Ascending aorta (tissue), 2 donors: ENCODE data around the gene STIM1. TPM values are rescaled to one million over a fixed set of nuclear protein-coding genes. Genes with fewer than 3 reads are reported as not detected.
"Not testable (repeated sequence)": the region's sequence is repeated elsewhere in the genome, so short reads cannot be mapped to it uniquely, and the experiment has no call there.

ENCODE experiments used
- DNase-seq, 2 donors: peaks; one replicate each; pipeline ENCODE4 v3.0.0-alpha.2; 2019; ENCODE audit warnings: low spot score in 2 of 2
- H3K27ac ChIP-seq, 2 donors: fragments of 200-600 bp; sonication (generic); one replicate each; pipeline ENCODE4 v1.5.1; 2016 to 2017; ENCODE audit warnings: mild to moderate bottlenecking in 1 of 2
- H3K27me3 ChIP-seq: fragments of 200-600 bp; sonication (generic); one replicate; pipeline ENCODE4 v1.5.1; 2017
- H3K36me3 ChIP-seq, 2 donors: fragments of 200-600 bp; sonication (generic); one replicate each; pipeline ENCODE4 v1.5.1; 2016
- H3K4me1 ChIP-seq, 2 donors: fragments of 200-600 bp; sonication (generic); one replicate each; pipeline ENCODE4 v1.5.1; 2016 to 2017; ENCODE audit warnings: mild to moderate bottlenecking in 1 of 2
- H3K4me3 ChIP-seq, 2 donors: fragments of 200-600 bp; sonication (generic); one replicate each; pipeline ENCODE4 v1.5.1; 2016 to 2017; ENCODE audit warnings: mild to moderate bottlenecking in 1 of 2
- H3K9me3 ChIP-seq, 2 donors: fragments of 200-600 bp; sonication (generic); one replicate each; pipeline ENCODE4 v1.5.1; 2016
- CTCF ChIP-seq, 3 experiments: fragments of 200-600 bp in 2 of 3; fragments of 450-650 bp in 1 of 3; sonication (generic) in 2 of 3; IDR thresholded peaks; one replicate each; pipeline ENCODE4 v1.5.1; 2016 to 2019; ENCODE audit warnings: antibody characterized with exemption in 3 of 3, mild to moderate bottlenecking in 1 of 3, moderate library complexity in 1 of 3
- intact Hi-C: fragments of 100-400 bp; cut with DNase I; formaldehyde crosslinking; loops from one replicate; pipeline ENCODE4 v1.15.1; 2023
- total RNA-seq: library from RNA; depleted of rRNA; stranded (reverse); fragments of >200 nt; gene quantifications from one replicate; pipeline ENCODE4 v1.1.0, GENCODE V29; 2016

The STIM1 gene
- total RNA-seq, 1 donor from 2014 or later: 48.1 TPM

GRCh38 chr11:3857628-3858027 is 2.2 kb downstream of the STIM1 start:
- H3K36me3 ChIP-seq: no peaks in the 10 kb centered on the region
- no peak for TF ChIP-seq CTCF (IDR thresholded peaks at IDR 0.05)
- peaks cover 10 to 29% of the 10 kb centered on the region in 2 donors for H3K4me1 ChIP-seq

GRCh38 chr11:3859373-3859881 is 4.0 kb downstream of the STIM1 start:
- Histone ChIP-seq H3K4me1 (peaks cover 10 to 29% of the 10 kb centered on the region in 2 donors), H3K36me3 (no peaks in the 10 kb centered on the region), H3K27me3 (no peaks in the 10 kb centered on the region), H3K27ac (peak overlapping the region; percentile 15 to 19), H3K4me3 (peak overlapping the region; percentile 12 to 81), H3K9me3 (no peaks in the 10 kb centered on the region)
- no peak for TF ChIP-seq CTCF (IDR thresholded peaks at IDR 0.05)
- intact Hi-C loops: no loop called here
- DNase-seq: peak in 1 of 2 donors; percentile 74

More at GRCh38 chr11:3857628-3858027, 2.2 kb downstream of the STIM1 start:
- Histone ChIP-seq H3K27ac (peak overlapping the region; percentile 1 to 35), H3K4me3 (peak overlapping the region; percentile 39 to 81), H3K27me3 (no peaks in the 10 kb centered on the region), H3K9me3 (no peaks in the 10 kb centered on the region)
- intact Hi-C loops: no loop called here
- no peak for DNase-seq

GRCh38 chr11:3860375-3860774 is 4.9 kb downstream of the STIM1 start:
- intact Hi-C loops: no loop called here
- peaks cover 10 to 31% of the 10 kb centered on the region in 2 donors for H3K4me1 ChIP-seq

GRCh38 chr11:3860898-3861393 is 5.5 kb downstream of the STIM1 start:
- H3K27me3 ChIP-seq, H3K4me3 ChIP-seq, H3K9me3 ChIP-seq, H3K27ac ChIP-seq, H3K36me3 ChIP-seq, DNase-seq, intact Hi-C loops: not testable (repeated sequence)
- peaks cover 15 to 37% of the 10 kb centered on the region in 2 donors for H3K4me1 ChIP-seq

More at GRCh38 chr11:3860375-3860774, 4.9 kb downstream of the STIM1 start:
- Histone ChIP-seq H3K9me3 (no peaks in the 10 kb centered on the region), H3K4me3 (no peak overlapping the region), H3K36me3 (no peaks in the 10 kb centered on the region), H3K27ac (no peak overlapping the region), H3K27me3 (no peaks in the 10 kb centered on the region)
- no peak for TF ChIP-seq CTCF (IDR thresholded peaks at IDR 0.05)
- no peak for DNase-seq

- no peaks in the 10 kb centered on the region for H3K9me3 ChIP-seq
- peaks cover 16 to 42% of the 10 kb centered on the region in 2 donors for H3K4me1 ChIP-seq
These were observed 6.2 kb downstream of the STIM1 start for GRCh38 chr11:3861683-3862082.

More at GRCh38 chr11:3861683-3862082, 6.2 kb downstream of the STIM1 start:
- Histone ChIP-seq H3K27ac (no peak overlapping the region), H3K36me3 (no peaks in the 10 kb centered on the region), H3K4me3 (no peak overlapping the region), H3K27me3 (no peaks in the 10 kb centered on the region)
- TF ChIP-seq CTCF (IDR thresholded peaks at IDR 0.05): no peak
- no peak for DNase-seq
- intact Hi-C loops: no loop called here
